ENCODE data around the gene CBLN4.

DNA sequence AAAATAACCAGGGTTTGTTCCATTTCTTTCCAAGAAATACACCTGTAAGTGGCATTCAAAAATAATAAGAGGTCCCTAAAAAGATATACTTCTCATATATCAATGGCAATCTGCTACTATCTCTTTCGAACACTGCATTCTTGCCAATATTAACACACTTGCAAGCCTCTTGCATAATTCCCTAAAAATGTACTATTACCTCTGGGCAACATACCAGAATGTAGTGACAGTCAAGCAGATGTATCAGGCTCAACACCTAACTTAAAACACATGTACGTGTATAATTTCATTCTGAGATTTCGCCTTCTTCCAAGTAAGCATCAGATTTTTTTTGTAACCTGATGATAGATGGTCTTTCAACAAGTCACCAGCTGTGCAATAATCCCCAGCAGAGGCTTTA lies 3.4 kb downstream of the CBLN4 start:
- no peak for TF ChIP-seq RELA (CRISPR knock-in tag; IDR thresholded peaks at IDR 0.05; ENCODE audit: borderline replicate concordance)
- no peak for TF ChIP-seq CTCF (IDR thresholded peaks at IDR 0.05)
- no peak for TF ChIP-seq USF2 (CRISPR knock-in tag; IDR thresholded peaks at IDR 0.05)
- no peak for TF ChIP-seq USF1 (CRISPR knock-in tag; IDR thresholded peaks at IDR 0.05)
- TF ChIP-seq E2F4 (CRISPR knock-in tag; IDR thresholded peaks at IDR 0.05; ENCODE audit: borderline replicate concordance, low read depth) = no peak
- TF ChIP-seq, protein P1, sequence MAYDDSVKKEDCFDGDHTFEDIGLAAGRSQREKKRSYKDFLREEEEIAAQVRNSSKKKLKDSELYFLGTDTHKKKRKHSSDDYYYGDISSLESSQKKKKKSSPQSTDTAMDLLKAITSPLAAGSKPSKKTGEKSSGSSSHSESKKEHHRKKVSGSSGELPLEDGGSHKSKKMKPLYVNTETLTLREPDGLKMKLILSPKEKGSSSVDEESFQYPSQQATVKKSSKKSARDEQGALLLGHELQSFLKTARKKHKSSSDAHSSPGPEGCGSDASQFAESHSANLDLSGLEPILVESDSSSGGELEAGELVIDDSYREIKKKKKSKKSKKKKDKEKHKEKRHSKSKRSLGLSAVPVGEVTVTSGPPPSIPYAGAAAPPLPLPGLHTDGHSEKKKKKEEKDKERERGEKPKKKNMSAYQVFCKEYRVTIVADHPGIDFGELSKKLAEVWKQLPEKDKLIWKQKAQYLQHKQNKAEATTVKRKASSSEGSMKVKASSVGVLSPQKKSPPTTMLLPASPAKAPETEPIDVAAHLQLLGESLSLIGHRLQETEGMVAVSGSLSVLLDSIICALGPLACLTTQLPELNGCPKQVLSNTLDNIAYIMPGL (CRISPR knock-in tag; IDR thresholded peaks at IDR 0.05) = no peak

Measured in WTC11 (cell line).